SU-DHL-6 (cell line): ENCODE data around the gene CENPS.
"Not testable (repeated sequence)": the region's sequence is repeated elsewhere in the genome, so short reads cannot be mapped to it uniquely, and the experiment has no call there.

ENCODE experiments used
- EZH2phosphoT487 ChIP-seq: fragments of 200-600 bp; sonication (generic), shearing (Covaris generic); conservative IDR thresholded peaks from 2 replicates; pipeline ENCODE4 v1.6.1; 2018; ENCODE audit warnings: mild to moderate bottlenecking, antibody characterized with exemption, low read length, moderate library complexity, mixed read lengths
- TF ChIP-seq, protein P1 (sequence below): fragments of 200-600 bp; sonication (generic); IDR thresholded peaks from one replicate; pipeline ENCODE4 v1.5.1; 2017; ENCODE audit warnings: antibody characterized with exemption, mild to moderate bottlenecking, low read length, moderate library complexity; ENCODE audit not compliant: insufficient read depth, poor library complexity, severe bottlenecking

DNA sequence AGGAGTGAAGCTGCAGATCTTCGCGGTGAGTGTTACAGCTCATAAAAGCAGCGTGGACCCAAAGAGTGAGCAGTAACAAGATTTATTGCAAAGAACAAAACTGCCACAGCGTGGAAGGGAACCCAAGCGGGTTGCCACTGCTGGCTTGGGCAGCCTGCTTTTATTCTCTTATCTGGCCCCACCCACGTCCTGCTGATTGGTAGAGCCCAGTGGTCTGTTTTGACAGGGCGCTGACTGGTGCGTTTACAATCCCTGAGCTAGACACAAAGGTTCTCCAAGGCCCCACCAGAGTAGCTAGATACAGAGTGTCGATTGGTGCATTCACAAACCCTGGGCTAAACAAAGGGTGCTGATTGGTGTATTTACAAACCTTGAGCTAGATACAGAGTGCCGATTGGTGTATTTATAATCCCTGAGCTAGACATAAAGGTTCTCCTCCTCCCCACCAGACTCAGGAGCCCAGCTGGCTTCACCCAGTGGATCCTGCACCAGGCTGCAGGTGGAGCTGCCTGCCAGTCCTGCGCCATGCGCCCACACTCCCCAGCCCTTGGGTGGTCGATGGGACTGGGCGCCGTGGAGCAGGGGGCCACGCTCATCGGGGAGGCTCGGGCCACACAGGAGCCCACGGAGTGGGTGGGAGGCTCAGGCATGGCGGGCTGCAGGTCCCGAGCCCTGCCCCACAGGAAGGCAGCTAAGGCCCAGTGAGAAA lies 4.3 kb upstream of the CENPS start:
- TF ChIP-seq, protein P1, sequence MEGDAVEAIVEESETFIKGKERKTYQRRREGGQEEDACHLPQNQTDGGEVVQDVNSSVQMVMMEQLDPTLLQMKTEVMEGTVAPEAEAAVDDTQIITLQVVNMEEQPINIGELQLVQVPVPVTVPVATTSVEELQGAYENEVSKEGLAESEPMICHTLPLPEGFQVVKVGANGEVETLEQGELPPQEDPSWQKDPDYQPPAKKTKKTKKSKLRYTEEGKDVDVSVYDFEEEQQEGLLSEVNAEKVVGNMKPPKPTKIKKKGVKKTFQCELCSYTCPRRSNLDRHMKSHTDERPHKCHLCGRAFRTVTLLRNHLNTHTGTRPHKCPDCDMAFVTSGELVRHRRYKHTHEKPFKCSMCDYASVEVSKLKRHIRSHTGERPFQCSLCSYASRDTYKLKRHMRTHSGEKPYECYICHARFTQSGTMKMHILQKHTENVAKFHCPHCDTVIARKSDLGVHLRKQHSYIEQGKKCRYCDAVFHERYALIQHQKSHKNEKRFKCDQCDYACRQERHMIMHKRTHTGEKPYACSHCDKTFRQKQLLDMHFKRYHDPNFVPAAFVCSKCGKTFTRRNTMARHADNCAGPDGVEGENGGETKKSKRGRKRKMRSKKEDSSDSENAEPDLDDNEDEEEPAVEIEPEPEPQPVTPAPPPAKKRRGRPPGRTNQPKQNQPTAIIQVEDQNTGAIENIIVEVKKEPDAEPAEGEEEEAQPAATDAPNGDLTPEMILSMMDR, result not testable (repeated sequence)
- TF ChIP-seq EZH2phosphoT487, result not testable (repeated sequence)
